ENCODE measurements around the gene XRCC3.

XRCC3 gene

DNA sequence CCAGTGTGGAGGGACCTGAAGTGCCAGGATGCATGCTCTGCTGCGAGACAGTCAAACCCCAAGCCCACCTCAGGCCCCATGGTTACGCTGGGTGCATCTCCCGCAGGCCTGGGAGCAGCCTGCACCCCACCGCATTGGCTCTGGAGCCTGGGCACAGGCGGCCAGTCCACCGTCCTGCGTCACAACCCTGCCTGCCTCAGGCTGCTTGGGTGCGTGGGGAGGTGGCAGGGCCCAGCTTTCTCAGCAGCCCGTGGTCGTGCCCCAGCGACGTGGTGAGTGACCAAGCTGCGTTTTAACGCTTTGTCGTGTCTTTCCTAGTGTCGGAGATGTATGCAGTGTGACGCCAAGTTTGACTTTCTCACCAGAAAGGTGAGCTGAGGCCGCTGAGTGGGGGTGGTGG lies 11.2 kb upstream of the XRCC3 start:
- in situ Hi-C loops (cut with HindIII; ENCODE audit: low sequenced_read_pairs), result no loop called here

DNA sequence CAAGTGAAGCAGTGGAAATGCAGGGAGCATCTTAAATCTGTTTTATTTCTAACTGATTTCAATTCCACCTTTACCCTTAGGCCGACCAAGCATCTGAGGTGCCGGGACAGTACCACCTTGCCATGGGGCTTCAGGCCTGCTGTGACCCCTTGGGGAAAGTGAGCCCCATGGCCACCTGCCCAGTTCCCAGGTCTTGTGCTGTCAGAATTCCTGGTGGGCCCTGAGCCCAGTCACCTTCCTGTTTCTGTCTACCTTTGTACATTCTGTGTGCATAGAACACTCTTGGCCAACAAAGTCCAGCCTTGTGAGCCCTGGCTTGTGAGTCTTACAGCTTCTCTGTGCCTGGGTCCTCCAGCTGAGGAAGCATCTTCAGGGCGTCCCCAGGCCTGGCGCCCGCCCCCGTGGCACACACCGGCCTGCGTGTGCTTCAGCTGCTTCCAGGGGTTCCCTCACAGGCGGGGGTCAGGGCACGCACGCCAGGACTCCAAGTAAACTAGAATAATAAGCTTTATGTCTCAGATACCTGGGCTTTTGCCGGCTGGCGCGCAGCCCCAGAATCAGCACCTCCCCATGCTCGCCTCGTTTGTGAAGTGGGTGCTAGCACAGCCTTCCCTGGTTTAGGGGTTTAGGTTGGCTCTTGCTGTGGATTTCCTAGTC lies 10.6 kb upstream of the XRCC3 start:
- in situ Hi-C loops (cut with HindIII; ENCODE audit: low sequenced_read_pairs), result no loop called here

DNA sequence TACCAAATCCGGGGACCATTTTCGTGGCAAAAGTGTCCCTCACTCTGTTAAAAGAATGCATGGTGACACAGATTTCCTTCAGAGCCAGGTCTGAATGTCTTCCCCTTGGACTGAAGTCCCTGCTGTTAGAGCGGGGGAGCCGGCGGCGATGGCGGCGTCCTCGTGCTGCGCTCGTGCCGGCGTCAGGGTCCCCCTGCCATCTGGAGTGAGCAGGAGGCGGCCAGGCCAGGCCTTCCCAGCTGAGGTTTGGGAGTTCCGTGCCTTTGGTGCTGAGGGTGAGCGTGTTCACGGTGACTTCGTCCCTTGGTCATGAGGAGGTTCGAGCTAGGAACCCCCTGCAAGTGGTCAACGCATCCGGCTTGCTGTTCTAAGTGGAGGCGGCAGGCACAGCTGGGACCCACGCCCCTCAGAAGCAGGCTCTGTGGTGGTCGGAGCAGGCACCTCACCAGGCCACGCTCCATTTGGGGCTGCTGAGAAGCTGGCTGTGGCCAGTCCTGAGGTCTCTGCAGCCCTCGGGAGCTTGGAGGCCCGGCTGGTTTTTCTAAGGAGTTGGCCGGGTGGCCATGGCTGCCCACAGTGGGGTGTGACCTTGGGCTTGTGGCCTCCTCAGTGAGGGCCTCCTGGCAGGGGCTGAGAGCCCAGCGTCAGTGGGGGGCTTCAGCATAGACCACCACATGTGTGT lies 9.9 kb upstream of the XRCC3 start:
- in situ Hi-C loops (cut with HindIII; ENCODE audit: low sequenced_read_pairs), result no loop called here

DNA sequence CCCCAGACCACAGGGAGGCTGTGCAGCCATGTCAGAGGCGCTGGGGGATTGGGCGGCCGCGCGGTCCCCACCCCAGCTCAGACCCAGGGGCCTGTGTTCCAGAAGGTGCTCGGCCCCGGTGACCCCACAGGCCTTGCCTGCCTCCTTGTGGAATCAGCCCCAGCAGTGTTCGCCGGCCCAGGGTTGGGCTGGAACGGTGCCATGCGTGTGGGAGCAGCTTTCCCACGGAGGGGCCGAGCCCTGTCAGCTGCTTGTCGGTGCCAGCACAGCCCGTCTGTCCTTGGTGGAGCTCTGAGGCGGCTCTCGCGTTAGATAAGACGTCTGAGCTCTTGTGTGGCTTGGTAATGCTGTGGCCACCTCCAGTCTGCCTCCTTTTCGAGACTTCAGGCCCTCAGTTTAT lies 8.9 kb upstream of the XRCC3 start:
- in situ Hi-C loops (cut with HindIII; ENCODE audit: low sequenced_read_pairs), result no loop called here

DNA sequence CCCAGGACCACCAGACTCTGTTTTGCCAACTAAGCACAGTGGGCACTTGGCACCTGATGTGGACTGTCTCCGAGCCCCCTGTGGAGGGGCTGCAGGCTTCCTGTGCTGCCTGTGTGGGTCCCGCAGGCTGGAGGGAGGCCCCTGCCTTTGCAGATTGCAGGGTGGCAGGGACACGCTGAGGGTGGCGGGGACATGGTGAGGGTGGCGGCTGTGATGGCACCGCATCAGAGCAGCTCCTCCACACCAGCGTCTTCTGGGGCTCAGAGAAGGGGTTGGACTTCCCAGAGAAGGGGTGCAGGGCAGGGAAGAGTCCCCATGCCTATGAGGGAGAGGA lies 8.5 kb upstream of the XRCC3 start:
- in situ Hi-C loops (cut with HindIII; ENCODE audit: low sequenced_read_pairs), result no loop called here

DNA sequence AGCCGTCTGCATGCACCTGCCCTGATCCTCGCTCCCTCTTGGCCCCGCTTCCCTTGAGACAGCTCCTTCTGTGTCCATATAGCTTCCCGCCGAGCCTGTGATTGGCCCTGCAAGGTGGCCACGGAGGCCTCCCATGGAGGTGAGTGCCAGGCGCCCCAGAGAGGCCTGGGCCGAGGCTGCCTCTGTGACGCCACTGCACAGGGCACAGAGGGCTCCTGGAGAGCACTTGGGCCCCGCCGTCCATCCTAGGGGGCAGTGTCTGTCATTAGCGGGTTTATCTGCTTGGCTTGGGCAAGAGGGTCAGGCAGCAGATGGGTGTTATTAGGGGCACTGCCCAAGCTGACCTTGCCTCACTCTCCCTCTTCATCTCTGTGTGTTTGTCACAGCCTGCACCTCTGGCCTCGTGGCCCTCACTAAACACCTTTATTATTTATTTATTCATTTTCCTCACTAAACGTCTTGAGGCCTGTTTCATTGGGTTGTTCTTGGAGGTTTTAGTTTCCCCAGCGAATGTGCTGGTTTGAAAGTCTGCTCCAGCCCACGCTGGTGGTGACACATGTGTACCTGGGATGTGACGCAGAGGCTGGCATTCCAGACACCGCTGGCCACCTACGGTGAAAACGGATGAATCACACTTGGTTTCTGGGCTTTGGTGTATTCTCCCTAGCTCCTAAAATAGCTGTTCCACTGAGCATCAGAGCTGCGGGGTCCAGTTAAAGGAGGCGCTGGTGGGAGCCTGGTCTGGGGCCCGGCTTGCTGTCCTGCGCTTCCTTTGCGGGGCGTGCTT lies 6.3 kb upstream of the XRCC3 start:
- in situ Hi-C loops (cut with HindIII; ENCODE audit: low sequenced_read_pairs), result no loop called here

DNA sequence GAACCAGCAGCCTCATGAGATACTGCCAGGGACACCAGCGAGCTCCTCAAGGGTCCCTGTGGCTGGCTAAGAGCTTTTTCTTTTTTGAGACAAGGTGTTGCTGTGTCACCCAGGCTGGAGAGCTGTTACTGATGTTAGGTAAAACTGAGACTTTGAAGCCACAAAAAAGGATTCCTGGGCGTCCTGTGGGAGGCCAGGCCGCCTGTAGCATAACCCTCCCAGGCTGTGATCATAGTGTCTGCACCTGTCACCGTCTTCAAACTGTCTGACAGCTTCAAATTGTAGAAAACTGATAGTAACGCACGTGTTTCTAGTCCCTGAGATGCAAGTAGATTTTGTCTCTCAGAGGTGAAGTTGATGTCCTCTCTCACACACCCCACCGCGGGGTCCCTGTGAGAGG lies 4.5 kb upstream of the XRCC3 start:
- in situ Hi-C loops (cut with HindIII; ENCODE audit: low sequenced_read_pairs), result loop anchor here (5.0 kb wide), 2 partner anchors 42 to 82 kb away; no protein-coding TSS in a partner anchor

DNA sequence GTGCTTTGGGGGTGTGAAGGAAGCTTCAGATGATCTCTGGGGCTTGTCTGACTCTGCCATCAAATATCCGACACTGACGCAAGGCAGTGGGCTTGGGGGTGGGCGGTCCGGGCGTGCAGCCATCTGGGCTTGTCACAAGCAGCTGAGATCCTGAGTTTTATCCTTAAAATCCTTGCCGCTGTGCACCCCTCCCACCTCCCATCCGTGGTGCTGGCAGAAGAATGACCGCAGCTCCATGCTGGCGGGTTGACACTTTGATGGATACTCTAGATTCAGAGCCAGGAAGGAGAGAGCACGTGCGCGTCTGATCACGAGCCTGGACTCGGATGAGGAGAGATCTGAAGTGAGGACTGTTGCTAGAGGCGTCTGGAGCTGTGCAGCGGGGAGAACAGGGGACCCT lies 3.3 kb upstream of the XRCC3 start:
- in situ Hi-C loops (cut with HindIII; ENCODE audit: low sequenced_read_pairs), result loop anchor here (5.0 kb wide), 2 partner anchors 41 to 81 kb away; no protein-coding TSS in a partner anchor

DNA sequence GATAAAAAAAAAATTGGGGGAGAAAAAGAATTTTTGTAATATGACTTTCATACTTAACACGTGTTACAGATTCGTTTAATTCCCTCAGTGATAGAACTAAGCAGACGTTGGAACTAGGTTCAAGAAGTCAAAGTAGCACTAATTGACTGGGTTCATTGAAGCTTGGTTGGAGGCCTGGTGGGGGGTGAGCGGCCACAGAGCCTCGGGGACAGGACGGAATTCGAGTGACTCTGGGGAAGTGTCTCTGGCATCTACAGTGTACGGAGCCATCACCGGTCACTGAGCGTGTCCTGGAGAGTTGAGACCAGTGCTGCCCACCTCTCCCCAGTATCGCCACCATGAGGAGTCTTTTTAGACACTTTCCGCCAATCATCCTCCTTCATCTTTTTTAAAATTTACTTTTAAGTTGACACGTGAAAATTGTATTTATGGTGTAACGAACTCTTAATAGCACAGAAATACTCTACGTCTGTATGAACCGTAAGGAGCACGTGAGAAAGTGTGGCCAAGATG lies 1.7 kb upstream of the XRCC3 start:
- in situ Hi-C loops (cut with HindIII; ENCODE audit: low sequenced_read_pairs), result loop anchor here (5.0 kb wide), 2 partner anchors 40 to 80 kb away; no protein-coding TSS in a partner anchor

DNA sequence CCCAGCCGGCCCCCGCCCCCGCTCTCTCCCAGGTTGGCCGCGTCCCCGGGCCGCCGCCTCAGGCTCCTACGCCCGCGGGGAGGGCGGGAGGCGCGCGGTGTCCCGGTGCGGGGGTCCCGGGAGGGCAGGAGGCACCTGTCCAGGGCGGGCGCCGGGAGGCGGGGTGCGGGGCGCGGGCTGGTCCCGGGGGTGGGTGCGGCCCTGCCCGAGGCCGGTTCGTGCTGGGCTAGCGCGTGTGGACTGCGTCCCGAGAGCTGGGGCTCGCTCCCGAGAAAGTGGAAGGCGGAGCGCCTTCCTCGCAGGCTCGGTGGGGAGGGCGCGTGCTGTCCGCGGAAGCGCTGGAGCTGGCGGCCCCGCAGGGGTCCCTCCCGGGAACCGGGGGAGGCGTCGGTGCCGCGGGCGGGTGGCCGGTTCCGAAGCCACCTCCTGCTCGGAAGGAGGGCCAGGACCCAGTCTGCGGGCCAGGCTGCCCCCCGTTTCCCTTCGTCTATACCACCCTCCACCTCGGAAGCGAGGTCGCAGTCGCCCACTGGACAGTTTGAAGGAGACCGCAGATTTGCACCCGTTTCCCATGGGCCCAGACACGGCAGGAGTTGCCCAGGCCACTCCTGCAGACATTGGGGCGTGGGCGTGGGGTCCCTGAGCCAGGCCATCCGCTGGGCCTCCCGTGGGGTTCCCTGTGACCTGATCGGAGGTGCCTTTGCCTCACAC lies 995 bp upstream of the XRCC3 start:
- in situ Hi-C loops (cut with HindIII; ENCODE audit: low sequenced_read_pairs), result loop anchor here (5.0 kb wide), 2 partner anchors 39 to 79 kb away; no protein-coding TSS in a partner anchor

DNA sequence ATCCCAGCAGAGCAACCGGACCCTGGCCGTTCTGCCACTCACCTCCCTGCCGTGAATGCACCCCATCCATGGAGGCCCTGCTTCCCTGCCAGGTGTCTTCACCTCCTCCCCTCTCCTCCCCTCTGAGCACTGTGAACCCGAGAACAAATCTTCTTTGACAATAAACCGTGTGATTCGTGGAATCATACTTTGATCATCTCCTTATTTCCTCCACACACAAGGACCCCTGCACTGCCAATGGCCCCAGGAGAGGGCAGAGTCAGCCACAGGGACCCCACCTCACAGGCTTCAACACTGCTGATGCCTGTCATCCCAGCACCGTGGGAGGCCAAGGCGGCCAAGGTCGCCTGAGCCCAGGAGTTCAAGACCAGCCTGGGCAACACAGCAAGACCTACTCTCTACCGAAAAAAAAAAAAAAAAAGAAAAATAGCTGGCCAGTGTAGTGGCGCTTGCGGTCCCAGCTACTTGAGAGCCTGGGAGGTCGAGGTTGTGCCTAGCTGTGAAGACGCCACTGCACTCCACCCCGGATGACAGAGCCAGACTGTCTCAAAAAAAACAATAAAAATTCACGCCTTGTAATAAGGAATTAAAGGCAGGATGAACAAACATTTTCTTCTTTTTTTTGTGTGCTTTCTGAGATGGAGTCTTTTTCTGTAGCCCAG lies 1.1 kb downstream of the XRCC3 start:
- in situ Hi-C loops (cut with HindIII; ENCODE audit: low sequenced_read_pairs), result no loop called here

DNA sequence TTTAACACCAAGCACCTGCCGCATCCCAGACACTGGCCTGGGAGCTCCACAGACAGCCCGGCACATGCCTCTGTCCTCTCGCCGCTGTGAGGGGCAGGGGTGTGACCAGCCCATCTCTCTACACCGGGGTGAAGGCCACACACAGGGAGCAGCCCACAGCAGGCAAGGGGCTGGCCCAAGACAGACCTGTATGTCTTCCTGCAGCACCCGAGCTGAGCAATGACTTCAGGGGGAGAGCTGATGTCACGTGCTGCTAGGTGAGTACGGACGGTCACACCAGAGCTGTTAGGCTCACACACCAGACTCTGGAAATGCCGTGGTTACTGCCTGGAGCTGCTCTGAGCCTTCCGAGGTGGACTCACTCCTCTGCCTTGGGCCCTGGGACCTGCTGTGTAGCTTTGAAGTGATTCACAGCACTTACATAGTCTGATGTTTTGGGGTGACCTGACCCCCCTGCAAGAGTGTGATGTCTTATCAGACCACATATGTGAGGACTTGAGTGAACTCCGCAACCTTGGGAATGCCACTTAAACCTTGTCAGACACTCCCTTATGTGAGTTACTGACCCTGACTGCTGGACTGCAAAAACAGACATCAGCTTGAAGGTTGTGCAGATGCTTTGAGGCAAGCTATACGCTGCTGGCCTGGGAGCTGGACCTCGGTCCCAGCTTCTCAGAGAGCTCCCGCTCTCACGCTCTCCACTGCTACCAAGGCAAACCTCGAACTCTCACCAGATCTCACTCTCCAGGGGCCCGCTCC lies 1.8 kb downstream of the XRCC3 start:
- in situ Hi-C loops (cut with HindIII; ENCODE audit: low sequenced_read_pairs), result no loop called here

DNA sequence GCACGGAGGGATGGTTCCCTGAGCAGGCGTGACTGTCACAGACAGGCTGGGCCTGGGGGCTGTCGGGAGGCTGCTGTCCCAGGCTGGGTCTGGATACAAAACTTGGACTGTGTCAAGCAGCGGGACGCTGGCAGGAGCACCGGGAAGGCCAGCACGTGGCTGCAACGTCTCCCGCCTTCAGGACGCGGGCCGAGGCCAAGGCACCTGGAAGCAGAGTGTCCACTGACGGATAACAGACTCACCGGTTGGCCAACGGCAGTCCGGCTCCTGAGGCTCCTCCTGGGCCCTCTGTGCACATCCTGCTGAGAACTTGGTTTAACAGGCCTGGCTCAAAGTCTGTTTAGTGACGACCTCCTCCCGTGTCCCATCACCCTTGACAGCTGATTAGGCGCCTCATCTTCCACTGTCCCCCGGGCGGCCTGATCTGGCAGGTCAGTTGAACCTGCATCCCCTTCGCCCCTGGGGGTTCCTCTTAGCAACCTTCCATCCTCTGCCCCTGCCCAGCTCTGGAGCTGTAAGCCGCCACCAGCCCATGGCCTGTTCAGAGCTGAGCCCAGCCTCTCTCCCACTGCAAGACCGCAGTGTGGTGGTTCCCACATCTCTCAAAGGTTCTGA lies 2.5 kb downstream of the XRCC3 start:
- in situ Hi-C loops (cut with HindIII; ENCODE audit: low sequenced_read_pairs), result no loop called here

DNA sequence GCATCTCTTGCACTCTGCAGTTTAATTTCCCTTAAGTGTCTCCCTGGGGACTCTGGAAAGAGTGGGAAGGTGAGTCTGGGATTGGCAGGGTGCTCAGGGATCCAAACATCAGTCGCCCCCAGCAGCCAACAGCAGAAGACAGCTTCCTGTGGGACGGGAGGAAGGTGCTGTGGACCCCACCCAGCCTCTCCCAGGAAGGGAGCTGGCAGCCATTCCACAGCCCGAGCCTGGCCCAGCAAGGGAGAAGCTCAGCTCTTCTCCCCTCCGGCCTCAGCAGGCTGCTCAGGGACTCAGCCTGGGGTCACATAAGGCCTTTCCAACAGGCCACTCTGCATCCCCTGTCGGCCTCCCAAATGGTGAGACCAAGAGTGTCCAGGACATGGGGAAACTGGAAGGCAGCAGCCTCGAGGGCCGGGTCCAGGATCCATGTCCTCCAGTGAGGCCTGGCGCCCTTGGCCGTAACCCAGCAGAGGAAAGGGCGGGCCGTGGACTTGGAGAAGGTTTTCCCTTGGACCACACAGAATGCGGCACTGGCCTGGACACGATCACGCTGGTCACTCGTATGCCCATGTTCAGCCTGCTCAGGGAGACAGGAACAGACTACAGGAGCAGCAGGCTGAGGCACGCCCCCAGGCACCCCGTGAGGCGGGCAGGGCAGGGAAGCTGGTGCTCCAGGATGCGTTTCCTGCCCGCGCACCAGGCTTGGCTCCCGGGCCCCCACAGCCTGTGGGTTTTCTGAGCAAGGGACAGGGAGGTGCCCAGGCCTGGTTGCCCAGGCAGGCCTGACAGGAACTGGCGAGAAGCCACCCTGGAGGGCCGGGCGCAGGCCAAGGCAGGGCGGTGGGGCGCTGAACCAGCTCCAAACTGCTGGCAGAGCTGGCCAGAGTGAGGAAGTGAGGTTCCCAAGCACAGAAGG lies 3.5 kb downstream of the XRCC3 start:
- in situ Hi-C loops (cut with HindIII; ENCODE audit: low sequenced_read_pairs), result no loop called here

DNA sequence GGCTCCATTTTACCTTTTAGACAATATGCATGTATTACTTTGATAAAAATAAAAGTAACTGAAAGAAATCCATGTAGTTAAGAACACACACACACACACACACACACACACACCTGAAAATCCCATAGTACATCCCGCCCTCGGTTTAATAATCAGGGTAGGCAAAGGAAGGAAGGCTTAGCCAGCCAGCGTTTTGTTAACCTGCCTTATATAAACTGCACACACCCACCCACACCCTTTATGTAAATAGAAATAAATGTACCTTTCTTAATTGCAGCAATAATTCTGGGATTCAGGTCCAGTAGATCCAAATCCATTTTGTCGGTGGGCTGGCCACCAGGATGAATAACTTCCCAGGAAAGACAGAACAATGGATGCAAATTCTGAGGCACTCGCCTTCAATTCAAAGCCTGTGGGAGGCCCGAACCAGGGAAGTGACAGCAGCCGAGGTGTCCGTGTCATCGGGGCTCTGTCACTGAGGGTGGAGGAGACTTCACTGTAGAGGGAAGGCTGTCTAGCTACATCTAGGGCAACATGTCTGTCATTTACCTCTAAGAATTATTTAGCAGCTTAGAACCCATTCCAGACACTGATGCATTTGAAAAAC lies 4.4 kb downstream of the XRCC3 start:
- in situ Hi-C loops (cut with HindIII; ENCODE audit: low sequenced_read_pairs), result no loop called here

DNA sequence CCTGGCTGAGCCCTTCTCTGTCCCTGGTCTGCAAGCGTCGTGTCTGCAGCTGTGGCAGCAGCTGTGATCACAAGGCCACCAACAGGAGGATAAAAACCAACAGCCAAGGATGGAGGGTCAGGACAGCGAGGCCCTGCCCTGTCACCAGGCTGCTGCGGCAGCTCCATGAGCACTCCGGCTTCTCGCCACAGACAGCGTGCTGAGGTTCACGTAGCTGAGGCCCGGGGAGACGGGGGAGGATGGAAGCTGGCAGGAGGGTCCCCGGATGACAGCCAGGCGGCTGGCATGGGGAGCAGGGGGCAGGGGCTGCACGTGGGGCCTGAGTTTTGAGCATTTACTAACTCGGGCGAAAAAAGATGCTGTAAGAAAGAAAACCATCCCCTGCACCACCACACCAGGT lies 5.4 kb downstream of the XRCC3 start:
- in situ Hi-C loops (cut with HindIII; ENCODE audit: low sequenced_read_pairs), result no loop called here

DNA sequence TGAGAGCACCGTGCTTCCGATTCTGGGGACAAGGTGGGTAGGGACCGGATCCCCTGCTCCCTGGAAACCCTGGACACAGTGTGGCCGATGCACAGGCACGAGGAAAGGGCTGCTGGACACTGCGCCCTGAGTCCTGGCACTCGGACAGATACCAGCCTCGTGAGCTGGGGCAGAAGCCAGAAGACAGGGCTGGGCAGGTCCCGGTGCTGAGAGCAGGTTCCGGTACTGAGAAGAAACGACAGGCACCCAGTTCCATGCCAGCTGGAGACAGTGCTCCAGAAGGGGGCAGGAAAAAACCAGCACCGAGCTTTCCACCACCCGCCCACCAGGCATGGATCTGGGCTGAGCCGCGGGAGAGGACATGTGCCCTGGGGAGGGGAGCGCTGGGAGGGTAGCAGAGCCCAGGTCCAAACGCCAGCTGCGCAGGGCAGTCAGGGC lies 6.5 kb downstream of the XRCC3 start:
- in situ Hi-C loops (cut with HindIII; ENCODE audit: low sequenced_read_pairs), result no loop called here
